MG63 (cell line): Measurements from ENCODE around the gene SCD5. TPM values are rescaled to one million over a fixed set of nuclear protein-coding genes. Genes with fewer than 3 reads are reported as not detected.

ENCODE experiments used
- DNase-seq: peaks from one replicate; pipeline ENCODE4 v3.0.0-alpha.2; 2020
- H3K27me3 ChIP-seq: fragments of 250-450 bp; sonication (Bioruptor Pico); 2 replicates; pipeline ENCODE4 v1.5.1; 2020; ENCODE audit warnings: mild to moderate bottlenecking, moderate library complexity
- H3K36me3 ChIP-seq: fragments of 250-450 bp; sonication (Bioruptor Pico); 2 replicates; pipeline ENCODE4 v1.5.1; 2020; ENCODE audit warnings: mild to moderate bottlenecking, moderate library complexity
- H3K4me3 ChIP-seq: fragments of 250-450 bp; sonication (Bioruptor Pico); 2 replicates; pipeline ENCODE4 v1.5.1; 2020; ENCODE audit warnings: mild to moderate bottlenecking, moderate library complexity
- H3K9me3 ChIP-seq: fragments of 250-450 bp; sonication (Bioruptor Pico); 2 replicates; pipeline ENCODE4 v1.5.1; 2020; ENCODE audit warnings: mild to moderate bottlenecking, moderate library complexity
- total RNA-seq: library from RNA; depleted of rRNA; stranded (reverse); fragments of >200 nt; shearing (Covaris generic); gene quantifications from 2 replicates; pipeline ENCODE4 v1.2.3, GENCODE V29; 2014; ENCODE audit warnings: low replicate concordance

SCD5 gene
- total RNA-seq, 1 experiment from 2014 or later: 2.9 TPM

- H3K4me3 ChIP-seq: no peak overlapping the region
- DNase-seq: no peak
- no peaks in the 10 kb centered on the region for H3K9me3 ChIP-seq
- no peaks in the 10 kb centered on the region for H3K27me3 ChIP-seq
- no peaks in the 10 kb centered on the region for H3K36me3 ChIP-seq
Measured at GRCh38 chr4:82715731-82716617, 82.6 kb downstream of the SCD5 start.

- Histone ChIP-seq H3K4me3 (no peak overlapping the region), H3K9me3 (no peaks in the 10 kb centered on the region), H3K36me3 (no peaks in the 10 kb centered on the region), H3K27me3 (no peaks in the 10 kb centered on the region)
- no peak for DNase-seq
Measured at GRCh38 chr4:82713856-82714255, 84.7 kb downstream of the SCD5 start.

GRCh38 chr4:82712561-82712960 is 86.0 kb downstream of the SCD5 start:
- Histone ChIP-seq H3K27me3 (no peaks in the 10 kb centered on the region), H3K4me3 (no peak overlapping the region), H3K36me3 (no peaks in the 10 kb centered on the region), H3K9me3 (no peaks in the 10 kb centered on the region)
- no peak for DNase-seq

- no peak overlapping the region for H3K4me3 ChIP-seq
- H3K27me3 ChIP-seq: no peaks in the 10 kb centered on the region
- H3K9me3 ChIP-seq: no peaks in the 10 kb centered on the region
- H3K36me3 ChIP-seq: no peaks in the 10 kb centered on the region
- no peak for DNase-seq
Measured at GRCh38 chr4:82711158-82711785, 87.3 kb downstream of the SCD5 start.

GRCh38 chr4:82710197-82710929 is 88.2 kb downstream of the SCD5 start:
- no peak for DNase-seq
- Histone ChIP-seq H3K27me3 (no peaks in the 10 kb centered on the region), H3K4me3 (no peak overlapping the region), H3K9me3 (no peaks in the 10 kb centered on the region), H3K36me3 (no peaks in the 10 kb centered on the region)

GRCh38 chr4:82708982-82709381 is 89.6 kb downstream of the SCD5 start:
- no peaks in the 10 kb centered on the region for H3K9me3 ChIP-seq
- H3K4me3 ChIP-seq: no peak overlapping the region
- DNase-seq: no peak
- no peaks in the 10 kb centered on the region for H3K36me3 ChIP-seq
- no peaks in the 10 kb centered on the region for H3K27me3 ChIP-seq

GRCh38 chr4:82706349-82707000 is 92.1 kb downstream of the SCD5 start:
- no peak overlapping the region for H3K4me3 ChIP-seq
- H3K36me3 ChIP-seq: no peaks in the 10 kb centered on the region
- H3K27me3 ChIP-seq: no peaks in the 10 kb centered on the region
- H3K9me3 ChIP-seq: no peaks in the 10 kb centered on the region
- no peak for DNase-seq

- no peaks in the 10 kb centered on the region for H3K36me3 ChIP-seq
- no peak overlapping the region for H3K4me3 ChIP-seq
- H3K27me3 ChIP-seq: no peaks in the 10 kb centered on the region
- no peak for DNase-seq
- H3K9me3 ChIP-seq: no peaks in the 10 kb centered on the region
Measured at GRCh38 chr4:82705928-82706300, 92.7 kb downstream of the SCD5 start.

GRCh38 chr4:82705169-82705927 is 93.2 kb downstream of the SCD5 start:
- DNase-seq: no peak
- Histone ChIP-seq H3K9me3 (no peaks in the 10 kb centered on the region), H3K4me3 (no peak overlapping the region), H3K36me3 (no peaks in the 10 kb centered on the region), H3K27me3 (no peaks in the 10 kb centered on the region)

GRCh38 chr4:82704156-82704555 is 94.4 kb downstream of the SCD5 start:
- Histone ChIP-seq H3K4me3 (no peak overlapping the region), H3K36me3 (no peaks in the 10 kb centered on the region), H3K9me3 (no peaks in the 10 kb centered on the region), H3K27me3 (no peaks in the 10 kb centered on the region)
- DNase-seq: no peak

- Histone ChIP-seq H3K9me3 (no peaks in the 10 kb centered on the region), H3K36me3 (no peaks in the 10 kb centered on the region), H3K4me3 (no peak overlapping the region), H3K27me3 (no peaks in the 10 kb centered on the region)
- no peak for DNase-seq
Measured at GRCh38 chr4:82698412-82698811, 100.2 kb downstream of the SCD5 start.

- H3K27me3 ChIP-seq: no peaks in the 10 kb centered on the region
- no peaks in the 10 kb centered on the region for H3K9me3 ChIP-seq
- no peaks in the 10 kb centered on the region for H3K36me3 ChIP-seq
- no peak for DNase-seq
- no peak overlapping the region for H3K4me3 ChIP-seq
Measured at GRCh38 chr4:82697561-82697960, 101.0 kb downstream of the SCD5 start.

- Histone ChIP-seq H3K4me3 (no peak overlapping the region), H3K36me3 (no peaks in the 10 kb centered on the region), H3K9me3 (no peaks in the 10 kb centered on the region), H3K27me3 (no peaks in the 10 kb centered on the region)
- DNase-seq: no peak
Measured at GRCh38 chr4:82696117-82696860, 102.3 kb downstream of the SCD5 start.

GRCh38 chr4:82694892-82695291 is 103.7 kb downstream of the SCD5 start:
- Histone ChIP-seq H3K36me3 (no peaks in the 10 kb centered on the region), H3K4me3 (no peak overlapping the region), H3K9me3 (no peaks in the 10 kb centered on the region), H3K27me3 (no peaks in the 10 kb centered on the region)
- no peak for DNase-seq

- Histone ChIP-seq H3K4me3 (no peak overlapping the region), H3K27me3 (no peaks in the 10 kb centered on the region), H3K36me3 (no peaks in the 10 kb centered on the region), H3K9me3 (no peaks in the 10 kb centered on the region)
- DNase-seq: no peak
Measured at GRCh38 chr4:82694046-82694445, 104.5 kb downstream of the SCD5 start.
